OCI-LY1 (cell line): Measurements from ENCODE around the gene CCL2.

Source experiments
- CTCF ChIP-seq: fragments of 200-600 bp; sonication (generic), shearing (Covaris generic); IDR thresholded peaks from 2 replicates; pipeline ENCODE4 v1.5.1; 2017; ENCODE audit warnings: mild to moderate bottlenecking, antibody characterized with exemption, low read length, moderate library complexity, mixed read lengths
- EZH2 ChIP-seq: fragments of 200-600 bp; sonication (generic), shearing (Covaris generic); IDR thresholded peaks from 2 replicates; pipeline ENCODE4 v1.8.0; 2017; ENCODE audit warnings: borderline replicate concordance, mixed run types, mild to moderate bottlenecking, antibody characterized with exemption, low read length, moderate library complexity, mixed read lengths

- TF ChIP-seq CTCF (no peak), EZH2 (no peak)
These were observed 3.9 kb upstream of the CCL2 start for GRCh38 chr17:34251186-34251585.
